DMS79 treated with DMSO at 0.1 percent for 48 hours (cell line): Measurements from ENCODE around the gene SPEN.
"Not testable (repeated sequence)": the region's sequence is repeated elsewhere in the genome, so short reads cannot be mapped to it uniquely, and the experiment has no call there.

Experiments
- DNase-seq: peaks from one replicate; lab custom pipeline; 2025; lab: John Stamatoyannopoulos, UW

SPEN gene

DNA sequence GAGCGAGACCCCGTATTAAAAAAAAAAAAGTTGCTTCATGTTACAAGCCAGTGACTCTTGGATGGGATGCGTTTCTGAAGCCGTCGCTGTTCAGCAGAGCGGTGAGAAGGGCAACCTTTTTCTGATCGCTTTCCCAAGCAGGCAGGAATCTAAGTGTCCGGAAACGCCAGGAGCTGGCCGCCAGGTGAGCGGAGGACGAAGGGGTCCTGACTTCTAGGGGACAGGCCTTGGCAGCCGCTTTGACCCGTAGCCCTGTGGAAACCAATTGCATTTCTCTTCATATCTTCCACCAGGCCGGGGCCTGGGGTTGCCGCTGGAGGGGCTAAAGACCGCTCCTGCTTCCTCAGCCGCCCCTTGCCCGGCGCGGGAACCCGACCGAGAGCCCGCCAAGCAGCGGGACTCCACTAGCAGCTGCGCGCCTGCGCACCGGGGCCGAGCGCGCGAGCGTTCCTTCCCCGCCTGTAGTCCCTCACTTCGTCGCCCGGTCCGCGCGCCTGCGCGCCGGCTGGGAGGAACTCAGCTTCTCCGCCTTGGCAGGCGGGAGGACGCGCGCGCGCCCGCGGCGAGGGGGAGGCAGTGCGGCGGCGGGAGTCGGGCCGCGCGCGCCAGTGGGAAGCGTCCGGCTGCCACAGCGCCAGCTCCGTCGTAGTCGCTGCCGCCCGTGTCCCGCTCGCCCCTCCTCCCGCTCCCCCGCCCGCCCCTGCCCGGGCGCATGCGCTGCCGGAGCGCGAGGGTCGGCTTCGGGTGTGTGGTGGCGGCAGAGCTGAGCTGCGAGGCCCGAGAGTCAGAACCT lies at the start of gene SPEN:
TSS of gene SPEN (plus strand) at position 608 of the 793 bp plus-strand sequence. CDS start 361 bp downstream, outside the sequence.
- DNase-seq: peak; percentile 94

GRCh38 chr1:15799004-15799867 lies 48.3 kb upstream of the SPEN start:
- no peak for DNase-seq

- no peak for DNase-seq
Measured at GRCh38 chr1:15799928-15800835, 47.3 kb upstream of the SPEN start.

- DNase-seq: no peak
Measured at GRCh38 chr1:15802234-15802965, 45.1 kb upstream of the SPEN start.

- no peak for DNase-seq
Measured at GRCh38 chr1:15803380-15803779, 44.1 kb upstream of the SPEN start.

GRCh38 chr1:15804060-15804459 lies 43.4 kb upstream of the SPEN start:
- no peak for DNase-seq

DNA sequence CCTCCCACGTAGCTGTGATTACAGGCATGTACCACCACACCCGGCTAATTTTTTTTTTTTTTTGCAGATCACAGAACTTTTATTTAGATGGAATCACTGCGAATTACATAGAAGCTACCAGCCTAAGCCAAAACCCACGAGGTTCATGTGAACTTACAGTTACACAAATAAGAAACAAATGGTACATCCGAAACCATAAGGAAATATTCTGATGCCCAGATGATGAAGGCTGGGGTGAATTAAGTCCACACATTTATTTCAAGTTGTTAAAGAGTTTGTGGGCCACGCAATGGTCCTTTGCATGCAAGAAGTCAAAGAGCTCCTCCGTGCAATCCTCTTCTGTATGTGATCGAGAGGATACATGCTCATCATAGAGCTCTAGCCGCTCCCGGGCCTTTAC lies 40.4 kb upstream of the SPEN start:
- DNase-seq: no peak

GRCh38 chr1:15807549-15807948 lies 40.0 kb upstream of the SPEN start, which contains the start of gene UQCRHL:
Gene UQCRHL (minus strand): TSS chr1:15807649. CDS start chr1:15807649, 0 bp downstream.
- DNase-seq: not testable (repeated sequence)

GRCh38 chr1:15808955-15809354 lies 38.6 kb upstream of the SPEN start:
- no peak for DNase-seq

GRCh38 chr1:15810073-15810472 lies 37.4 kb upstream of the SPEN start:
- no peak for DNase-seq

DNA sequence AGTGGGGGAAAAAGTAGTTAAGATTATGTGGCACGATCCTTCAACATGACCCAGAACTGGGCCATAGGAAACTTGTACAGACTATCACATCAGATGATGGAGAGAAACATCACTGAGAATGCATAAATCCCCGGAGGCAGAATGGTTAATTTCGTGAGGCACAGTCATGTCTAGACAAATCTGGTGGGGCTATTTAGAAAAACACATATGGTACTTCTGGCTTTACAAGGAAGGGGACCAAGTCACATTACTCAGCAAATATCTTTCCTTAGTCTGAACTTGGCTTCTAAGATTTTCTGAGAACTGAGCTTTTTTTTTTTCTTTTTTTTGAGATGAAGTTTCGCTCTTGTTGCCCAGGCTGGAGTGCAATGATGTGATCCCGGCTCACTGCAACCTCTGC lies 30.8 kb upstream of the SPEN start:
- no peak for DNase-seq

- no peak for DNase-seq
Measured at GRCh38 chr1:15820478-15820877, 27.0 kb upstream of the SPEN start.

- no peak for DNase-seq
Measured at GRCh38 chr1:15825800-15826199, 21.7 kb upstream of the SPEN start.

DNA sequence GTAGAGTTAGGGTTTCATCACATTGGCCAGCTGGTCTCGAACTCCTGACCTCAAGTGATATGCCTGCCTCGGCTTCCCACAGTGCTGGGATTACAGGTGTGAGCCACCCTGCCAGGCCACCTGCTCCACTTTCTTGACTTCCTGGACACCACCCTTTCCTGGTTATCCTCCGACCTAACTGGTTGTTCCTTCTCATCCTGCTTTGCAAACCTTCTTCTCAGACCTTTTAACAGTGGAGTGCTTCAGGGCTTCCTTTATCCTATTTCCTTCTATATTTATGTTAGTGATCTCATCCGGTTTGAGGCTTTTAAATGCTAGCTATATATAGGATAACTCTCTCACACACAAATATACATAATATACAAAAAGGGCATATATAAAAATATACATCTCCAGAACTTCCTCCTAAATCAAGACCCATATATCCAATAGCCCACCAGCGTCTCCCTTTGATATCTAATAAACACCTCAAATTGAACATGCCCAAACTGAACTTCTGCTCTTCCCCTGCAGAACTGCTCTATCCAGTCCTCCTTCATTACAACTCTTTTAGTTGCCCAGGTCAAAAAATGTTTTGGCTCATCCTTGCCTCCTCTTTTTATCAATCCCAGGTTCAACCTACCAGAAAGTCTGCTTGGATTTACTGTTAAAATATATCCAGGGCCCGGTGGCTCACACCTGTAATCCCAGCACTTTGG lies 20.5 kb upstream of the SPEN start:
- no peak for DNase-seq

DNA sequence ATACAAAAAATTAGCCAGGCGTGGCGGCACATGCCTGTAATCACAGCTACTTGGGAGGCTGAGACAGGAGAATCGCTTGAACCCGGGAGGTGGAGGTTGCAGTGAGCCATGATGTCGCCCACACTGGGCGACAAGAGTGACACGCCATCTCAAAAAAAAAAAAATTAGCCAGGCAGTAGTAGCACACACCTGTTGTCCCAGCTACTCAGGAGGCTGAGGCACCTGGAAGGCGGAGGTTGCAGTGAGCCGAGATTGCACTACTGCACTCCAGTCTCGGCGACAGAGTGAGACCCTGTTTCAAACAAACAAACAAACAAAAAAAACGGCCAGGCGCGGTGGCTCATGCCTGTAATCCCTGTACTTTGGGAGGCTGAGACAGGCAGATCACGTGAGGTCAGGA lies 19.9 kb upstream of the SPEN start:
- not testable (repeated sequence) for DNase-seq

- DNase-seq: not testable (repeated sequence)
Measured at GRCh38 chr1:15828931-15829330, 18.6 kb upstream of the SPEN start.

GRCh38 chr1:15830258-15830657 lies 17.2 kb upstream of the SPEN start:
- peak; percentile 25 for DNase-seq

- DNase-seq: peak; percentile 89
Measured at GRCh38 chr1:15833069-15833679, 14.3 kb upstream of the SPEN start.

DNA sequence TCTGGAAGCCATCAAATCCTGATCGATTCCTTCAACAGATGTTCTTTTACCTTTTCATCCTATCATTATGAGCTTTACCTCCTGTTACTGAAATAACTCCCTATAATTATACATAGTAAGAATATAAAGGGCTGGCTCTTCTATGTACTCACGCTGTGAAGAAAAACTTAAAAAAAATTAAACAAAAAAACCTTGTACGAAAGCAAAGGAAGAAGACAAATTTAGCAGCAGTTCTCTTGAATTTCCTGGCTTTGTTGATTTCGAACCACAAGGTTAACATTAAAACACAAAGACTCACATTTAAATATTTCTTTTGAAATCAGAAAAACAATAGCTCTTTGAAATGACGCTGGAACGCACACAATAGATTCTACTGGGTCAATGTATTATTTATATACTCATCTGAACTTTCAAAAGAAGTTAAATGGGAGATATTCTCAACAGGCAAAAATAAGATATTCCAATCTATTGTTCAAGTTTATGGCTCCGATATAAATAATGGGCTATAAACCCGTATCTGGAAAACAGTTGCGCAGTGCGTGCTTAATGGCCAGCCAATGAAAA lies 13.6 kb upstream of the SPEN start:
- no peak for DNase-seq
